Keratinocyte (primary cell): Measurements from ENCODE around the gene MCF2L2. TPM values are rescaled to one million over a fixed set of nuclear protein-coding genes. Genes with fewer than 3 reads are reported as not detected.

Experiments used
- DNase-seq: peaks from one replicate; pipeline ENCODE4 v3.0.0-alpha.2; 2011; ENCODE audit warnings: low read depth, missing footprints, low spot score
- FAIRE-seq: peaks from 2 replicates; lab custom pipeline; 2011; peaks lifted over from hg19 to GRCh38; lab: Jason Lieb, UNC
- H2AFZ ChIP-seq: 2 replicates; pipeline ENCODE4 v1.6.0; 2012; ENCODE audit warnings: low read length, control low read depth, inconsistent platforms; ENCODE audit not compliant: control insufficient read depth
- H3K27ac ChIP-seq: 2 replicates; pipeline ENCODE4 v1.5.1; 2011; ENCODE audit warnings: low read length; ENCODE audit not compliant: control insufficient read depth, insufficient read depth
- H3K27me3 ChIP-seq: 3 replicates; pipeline ENCODE4 v1.6.0; 2011; ENCODE audit warnings: low read length; ENCODE audit not compliant: control insufficient read depth, insufficient read depth; ENCODE audit errors: extremely low read depth
- H3K36me3 ChIP-seq, 2 experiments: 2 replicates in 1 of 2; 3 replicates in 1 of 2; pipeline ENCODE4 v1.5.1; 2011; ENCODE audit warnings: low read length in 2 of 2, mild to moderate bottlenecking in 1 of 2; ENCODE audit not compliant: control insufficient read depth in 2 of 2, insufficient read depth in 2 of 2; ENCODE audit errors: extremely low read depth in 1 of 2
- H3K4me1 ChIP-seq: 3 replicates; pipeline ENCODE4 v1.5.1; 2011; ENCODE audit warnings: low read length; ENCODE audit not compliant: control insufficient read depth, insufficient read depth; ENCODE audit errors: extremely low read depth
- H3K4me2 ChIP-seq: 3 replicates; pipeline ENCODE4 v1.6.0; 2011; ENCODE audit warnings: low read depth, low read length; ENCODE audit not compliant: control insufficient read depth, insufficient read depth; ENCODE audit errors: extremely low read depth
- H3K4me3 ChIP-seq, 3 experiments: fragments of 200-600 bp in 1 of 3; sonication (generic) in 1 of 3; 2 replicates in 2 of 3; 3 replicates in 1 of 3; pipeline ENCODE4 v1.5.1; 2011 to 2016; ENCODE audit warnings: low read length in 3 of 3, mild to moderate bottlenecking in 3 of 3, control low read depth in 2 of 3, inconsistent platforms in 1 of 3, low read depth in 1 of 3, mixed read lengths in 1 of 3, mixed run types in 1 of 3, moderate library complexity in 1 of 3; ENCODE audit not compliant: control insufficient read depth in 2 of 3, insufficient read depth in 2 of 3; ENCODE audit errors: extremely low read depth in 1 of 3
- H3K79me2 ChIP-seq: 2 replicates; pipeline ENCODE4 v1.6.0; 2012; ENCODE audit warnings: low read length; ENCODE audit not compliant: control insufficient read depth, insufficient read depth
- H3K9ac ChIP-seq: 3 replicates; pipeline ENCODE4 v1.6.0; 2011; ENCODE audit warnings: low read length; ENCODE audit not compliant: control insufficient read depth, insufficient read depth; ENCODE audit errors: extremely low read depth
- H3K9me1 ChIP-seq: 3 replicates; pipeline ENCODE4 v1.6.0; 2011; ENCODE audit warnings: low read length; ENCODE audit not compliant: control insufficient read depth, insufficient read depth; ENCODE audit errors: extremely low read depth
- H3K9me3 ChIP-seq: 2 replicates; pipeline ENCODE4 v1.5.1; 2012; ENCODE audit warnings: low read depth, low read length; ENCODE audit not compliant: control insufficient read depth
- H4K20me1 ChIP-seq: 3 replicates; pipeline ENCODE4 v1.6.0; 2011; ENCODE audit warnings: low read length; ENCODE audit not compliant: control insufficient read depth, insufficient read depth; ENCODE audit errors: extremely low read depth
- EZH2 ChIP-seq: IDR thresholded peaks from one replicate; pipeline ENCODE4 v1.6.1; 2012; ENCODE audit warnings: inconsistent platforms, mild to moderate bottlenecking, low read length, moderate library complexity
- dilution Hi-C: fragments of 300-500 bp; cut with MboI; formaldehyde crosslinking; loops from one replicate; pipeline ENCODE4 v1.7.0; 2020; ENCODE audit warnings: low sequenced_read_pairs; ENCODE audit not compliant: extremely low pct_ligation_motif_present
- polyA plus RNA-seq, 5 experiments: library from polyadenylated mRNA; depleted of rRNA in 3 of 5; stranded (reverse) in 3 of 5; stranded (forward) in 1 of 5; unstranded in 1 of 5; fragments of >200 nt; gene quantifications; 1 replicate in 1 of 5; 2 replicates in 3 of 5; 3 replicates in 1 of 5; pipeline versions ENCODE4 v1.2.1 to v1.2.3, GENCODE V29; 2011 to 2012; ENCODE audit warnings: missing spikeins in 2 of 5, low read depth in 1 of 5, low replicate concordance in 1 of 5
- TF ChIP-seq, protein P1 (sequence below), 3 experiments: IDR thresholded peaks in 1 of 3; conservative IDR thresholded peaks in 1 of 3; optimal IDR thresholded peaks in 1 of 3; 2 replicates in 2 of 3; 3 replicates in 1 of 3; pipeline versions ENCODE3 to v1.5.1; 2011; ENCODE audit warnings: low read length in 3 of 3, mild to moderate bottlenecking in 3 of 3, moderate library complexity in 2 of 3, control low read depth in 1 of 3, inconsistent platforms in 1 of 3; ENCODE audit not compliant: insufficient read depth in 2 of 3; ENCODE audit errors: extremely low read depth in 1 of 3

Gene MCF2L2
- polyA plus RNA-seq, 1 donor (not counting 4 experiments of a cell fraction or from before 2014, with no cell fraction given): 0.26 TPM

DNA sequence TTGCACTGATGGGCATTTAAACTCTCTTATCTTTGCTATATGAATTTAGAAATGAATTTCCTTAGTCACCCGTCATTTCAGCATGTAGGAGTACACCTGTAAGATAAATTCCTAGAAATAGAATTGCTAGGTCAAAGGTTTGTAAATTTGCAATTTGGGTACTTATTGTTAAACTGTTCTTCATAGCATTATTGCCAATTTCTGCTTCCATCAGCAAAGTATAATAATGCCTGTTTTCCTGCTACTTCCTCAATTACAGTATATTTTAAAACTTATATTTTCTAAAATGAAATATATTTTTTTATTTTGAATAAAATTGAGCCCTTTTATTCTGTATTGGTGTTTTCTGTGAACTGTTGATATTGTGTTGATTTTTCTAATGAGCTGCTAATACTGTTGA, 16.3 kb upstream of the MCF2L2 start:
- Histone ChIP-seq H3K27ac (no peak overlapping the region), H3K9me1 (no peaks in the 10 kb centered on the region), H3K27me3 (no peaks in the 10 kb centered on the region), H4K20me1 (no peaks in the 10 kb centered on the region), H3K4me3 (no peak overlapping the region), H3K36me3 (no peaks in the 10 kb centered on the region), H3K9me3 (peaks cover 2% of the 10 kb centered on the region), H2AFZ (no peak overlapping the region), H3K4me1 (peaks cover 5% of the 10 kb centered on the region), H3K4me2 (no peak overlapping the region), H3K9ac (no peak overlapping the region), H3K79me2 (no peaks in the 10 kb centered on the region)
- FAIRE-seq (no peak), DNase-seq (no peak)
- dilution Hi-C loops: no loop called here
- TF ChIP-seq, protein P1, sequence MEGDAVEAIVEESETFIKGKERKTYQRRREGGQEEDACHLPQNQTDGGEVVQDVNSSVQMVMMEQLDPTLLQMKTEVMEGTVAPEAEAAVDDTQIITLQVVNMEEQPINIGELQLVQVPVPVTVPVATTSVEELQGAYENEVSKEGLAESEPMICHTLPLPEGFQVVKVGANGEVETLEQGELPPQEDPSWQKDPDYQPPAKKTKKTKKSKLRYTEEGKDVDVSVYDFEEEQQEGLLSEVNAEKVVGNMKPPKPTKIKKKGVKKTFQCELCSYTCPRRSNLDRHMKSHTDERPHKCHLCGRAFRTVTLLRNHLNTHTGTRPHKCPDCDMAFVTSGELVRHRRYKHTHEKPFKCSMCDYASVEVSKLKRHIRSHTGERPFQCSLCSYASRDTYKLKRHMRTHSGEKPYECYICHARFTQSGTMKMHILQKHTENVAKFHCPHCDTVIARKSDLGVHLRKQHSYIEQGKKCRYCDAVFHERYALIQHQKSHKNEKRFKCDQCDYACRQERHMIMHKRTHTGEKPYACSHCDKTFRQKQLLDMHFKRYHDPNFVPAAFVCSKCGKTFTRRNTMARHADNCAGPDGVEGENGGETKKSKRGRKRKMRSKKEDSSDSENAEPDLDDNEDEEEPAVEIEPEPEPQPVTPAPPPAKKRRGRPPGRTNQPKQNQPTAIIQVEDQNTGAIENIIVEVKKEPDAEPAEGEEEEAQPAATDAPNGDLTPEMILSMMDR (optimal IDR thresholded peaks at IDR 0.05 in 1 of 3, IDR thresholded peaks at IDR 0.05 in 1 of 3, conservative IDR thresholded peaks at IDR 0.05 in 1 of 3; ENCODE audit: extremely low read depth in 1 of 3, insufficient read depth in 2 of 3, low read length in 3 of 3): no peak
- no peak for TF ChIP-seq EZH2

DNA sequence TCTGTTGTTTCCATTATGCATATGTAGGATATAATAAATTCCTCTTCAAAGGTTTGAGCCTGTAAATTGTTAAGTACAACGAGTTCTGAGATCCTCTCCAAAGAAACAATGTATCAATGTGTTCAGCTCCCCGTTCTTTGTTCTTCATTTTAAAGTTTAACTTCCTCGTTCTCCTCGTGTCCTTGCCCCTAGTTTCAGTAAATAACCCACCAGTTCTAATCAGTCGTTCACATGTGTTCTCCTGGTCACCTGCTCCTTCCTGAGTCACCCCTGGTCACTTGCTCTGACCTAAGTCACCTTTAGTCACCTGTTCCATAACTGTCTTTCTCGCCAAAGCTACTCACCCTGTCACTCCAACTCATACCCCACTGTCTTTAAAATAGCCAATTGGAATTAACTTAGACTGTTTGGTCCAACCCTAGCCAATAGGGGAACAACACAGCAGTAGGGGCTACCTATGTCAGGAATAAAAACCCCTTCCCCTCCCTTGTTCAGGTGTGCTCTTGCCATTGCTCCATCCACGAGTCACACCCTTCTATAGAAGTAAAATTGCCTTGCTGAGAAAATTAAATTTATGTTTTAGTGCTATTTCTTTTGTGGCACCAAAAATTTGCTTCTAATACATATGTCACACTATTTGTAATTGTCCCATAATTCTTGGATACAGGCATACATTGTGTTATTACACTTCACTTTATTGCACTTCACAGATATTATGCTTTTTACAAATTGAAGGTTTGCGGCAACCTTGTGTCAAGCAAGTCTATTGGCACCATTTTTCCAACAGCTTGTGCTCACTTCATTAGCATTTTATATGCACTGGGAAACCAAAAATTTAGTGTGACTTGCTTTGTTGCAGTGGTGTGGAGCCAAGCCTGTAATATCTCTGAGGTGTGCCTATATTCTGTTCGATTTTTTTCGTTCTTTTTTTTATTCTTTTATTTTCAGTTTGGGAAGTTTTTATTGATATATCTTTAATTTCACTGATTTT, 15.3 kb upstream of the MCF2L2 start:
- H3K36me3 ChIP-seq: no peaks in the 10 kb centered on the region
- no peak overlapping the region for H3K9ac ChIP-seq
- no peak overlapping the region for H3K4me2 ChIP-seq
- H3K27ac ChIP-seq: no peak overlapping the region
- H3K79me2 ChIP-seq: no peaks in the 10 kb centered on the region
- H2AFZ ChIP-seq: no peak overlapping the region
- H3K4me1 ChIP-seq: peaks cover 5% of the 10 kb centered on the region
- no peak for FAIRE-seq
- dilution Hi-C loops: no loop called here
- H3K9me1 ChIP-seq: no peaks in the 10 kb centered on the region
- H4K20me1 ChIP-seq: no peaks in the 10 kb centered on the region
- TF ChIP-seq, protein P1 (optimal IDR thresholded peaks at IDR 0.05 in 1 of 3, IDR thresholded peaks at IDR 0.05 in 1 of 3, conservative IDR thresholded peaks at IDR 0.05 in 1 of 3; ENCODE audit: extremely low read depth in 1 of 3, insufficient read depth in 2 of 3, low read length in 3 of 3): no peak
- TF ChIP-seq EZH2: no peak
- no peak for DNase-seq
- no peaks in the 10 kb centered on the region for H3K27me3 ChIP-seq
- H3K9me3 ChIP-seq: peaks cover 2% of the 10 kb centered on the region
- H3K4me3 ChIP-seq: no peak overlapping the region
